H1 (cell line): ENCODE data around the gene JMJD8. TPM values are rescaled to one million over a fixed set of nuclear protein-coding genes. Genes with fewer than 3 reads are reported as not detected.

Experiments
- CREB1 ChIP-seq: IDR thresholded peaks from 2 replicates; pipeline ENCODE4 v1.6.1; 2012; ENCODE audit warnings: inconsistent platforms
- JUND ChIP-seq: IDR thresholded peaks from 2 replicates; pipeline ENCODE4 v1.6.1; 2011; ENCODE audit warnings: mild to moderate bottlenecking, improper control_type of control experiment, low read length
- KDM4A ChIP-seq: IDR thresholded peaks from one replicate; pipeline ENCODE4 v1.7.1; 2012; ENCODE audit warnings: low read depth, mild to moderate bottlenecking, moderate library complexity, low read length, inconsistent platforms; ENCODE audit not compliant: severe bottlenecking
- KDM5A ChIP-seq: fragments of 200-600 bp; IDR thresholded peaks from 2 replicates; pipeline ENCODE4 v1.7.1; 2012; ENCODE audit warnings: mild to moderate bottlenecking, low read length, inconsistent platforms, mixed read lengths
- NANOG ChIP-seq: IDR thresholded peaks from 2 replicates; pipeline ENCODE4 v1.6.1; 2011; ENCODE audit warnings: low read length, low read depth, mild to moderate bottlenecking, inconsistent platforms; ENCODE audit not compliant: insufficient read depth, poor library complexity, severe bottlenecking
- PHF8 ChIP-seq: fragments of 200-600 bp; sonication (generic); conservative IDR thresholded peaks from 2 replicates; pipeline ENCODE4 v1.7.1; 2012; ENCODE audit warnings: low read depth, mild to moderate bottlenecking, inconsistent platforms, low read length, moderate library complexity
- POLR2AphosphoS5 ChIP-seq: IDR thresholded peaks from 2 replicates; pipeline ENCODE4 v1.6.1; 2011; ENCODE audit warnings: low read depth, low read length
- polyA plus RNA-seq, 7 experiments: library from polyadenylated mRNA; depleted of rRNA in 3 of 7; stranded (reverse) in 5 of 7; unstranded in 2 of 7; fragments of >200 nt in 5 of 7; fragments of 200-250 nt in 2 of 7; gene quantifications; 1 replicate in 5 of 7; 2 replicates in 1 of 7; 4 replicates in 1 of 7; pipeline versions ENCODE4 v1.2.1 to v1.2.3, GENCODE V29; 2011 to 2013; ENCODE audit warnings: missing spikeins in 2 of 7, mixed read lengths in 2 of 7
- total RNA-seq: library from RNA; stranded (reverse); fragmentation: NEBNext Ultra II Directional; extraction: Animal tissue kit (Norgen Biotek cat#: 25700); gene quantifications from 2 replicates; pipeline ENCODE4 v1.2.1, GENCODE V29; 2021
- TF ChIP-seq, protein P1 (sequence below): fragments of 300-600 bp; sonication (generic); IDR thresholded peaks from 2 replicates; pipeline ENCODE4 v1.7.1; 2012; ENCODE audit warnings: low read length, moderate library complexity, mild to moderate bottlenecking, inconsistent platforms; ENCODE audit not compliant: insufficient replicate concordance
- TF ChIP-seq, protein P2 (sequence below): IDR thresholded peaks from 2 replicates; pipeline ENCODE4 v1.6.1; 2012; ENCODE audit warnings: inconsistent platforms
- TF ChIP-seq, protein P3 (sequence below): IDR thresholded peaks from 2 replicates; pipeline ENCODE4 v1.6.1; 2011; ENCODE audit warnings: low read depth, mild to moderate bottlenecking, low read length; ENCODE audit not compliant: insufficient read depth

JMJD8 gene
- total and polyA plus RNA-seq, 2 of the 8 experiments (the other 6 are each of a cell fraction or from before 2014, with no cell fraction given): 46.4 to 87.4 TPM

DNA sequence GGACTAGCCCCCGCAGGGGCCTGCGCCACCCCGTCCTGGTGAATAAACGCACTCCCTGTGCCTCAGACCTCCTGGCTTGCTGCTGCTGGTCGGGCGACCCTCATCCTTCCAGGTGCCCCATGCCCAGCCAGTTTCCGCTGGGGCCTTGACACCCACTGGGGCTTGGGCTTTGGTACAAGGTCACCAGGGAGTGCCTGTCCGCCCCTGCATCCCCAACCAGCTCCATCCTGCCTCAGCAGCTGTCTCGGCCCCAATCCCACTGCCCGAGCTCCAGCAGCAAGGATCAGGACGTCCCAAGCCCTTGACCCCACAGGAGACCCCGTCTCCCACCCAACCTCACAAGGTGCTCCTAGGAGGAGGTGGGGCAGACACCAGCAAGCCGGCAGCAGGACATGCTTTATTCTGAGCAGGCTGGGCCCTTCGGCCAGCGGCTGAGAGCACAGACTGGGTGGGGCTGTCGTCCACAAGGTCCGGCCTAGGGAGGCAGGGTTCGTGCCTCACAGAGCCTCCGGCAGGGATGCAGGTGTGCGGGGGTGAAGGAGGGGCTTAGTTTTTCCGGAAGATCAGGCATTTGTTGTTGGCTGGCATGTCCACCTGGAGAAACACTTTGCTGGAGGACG is 50.0 kb downstream of the JMJD8 start (continued):
- TF ChIP-seq, protein P1, sequence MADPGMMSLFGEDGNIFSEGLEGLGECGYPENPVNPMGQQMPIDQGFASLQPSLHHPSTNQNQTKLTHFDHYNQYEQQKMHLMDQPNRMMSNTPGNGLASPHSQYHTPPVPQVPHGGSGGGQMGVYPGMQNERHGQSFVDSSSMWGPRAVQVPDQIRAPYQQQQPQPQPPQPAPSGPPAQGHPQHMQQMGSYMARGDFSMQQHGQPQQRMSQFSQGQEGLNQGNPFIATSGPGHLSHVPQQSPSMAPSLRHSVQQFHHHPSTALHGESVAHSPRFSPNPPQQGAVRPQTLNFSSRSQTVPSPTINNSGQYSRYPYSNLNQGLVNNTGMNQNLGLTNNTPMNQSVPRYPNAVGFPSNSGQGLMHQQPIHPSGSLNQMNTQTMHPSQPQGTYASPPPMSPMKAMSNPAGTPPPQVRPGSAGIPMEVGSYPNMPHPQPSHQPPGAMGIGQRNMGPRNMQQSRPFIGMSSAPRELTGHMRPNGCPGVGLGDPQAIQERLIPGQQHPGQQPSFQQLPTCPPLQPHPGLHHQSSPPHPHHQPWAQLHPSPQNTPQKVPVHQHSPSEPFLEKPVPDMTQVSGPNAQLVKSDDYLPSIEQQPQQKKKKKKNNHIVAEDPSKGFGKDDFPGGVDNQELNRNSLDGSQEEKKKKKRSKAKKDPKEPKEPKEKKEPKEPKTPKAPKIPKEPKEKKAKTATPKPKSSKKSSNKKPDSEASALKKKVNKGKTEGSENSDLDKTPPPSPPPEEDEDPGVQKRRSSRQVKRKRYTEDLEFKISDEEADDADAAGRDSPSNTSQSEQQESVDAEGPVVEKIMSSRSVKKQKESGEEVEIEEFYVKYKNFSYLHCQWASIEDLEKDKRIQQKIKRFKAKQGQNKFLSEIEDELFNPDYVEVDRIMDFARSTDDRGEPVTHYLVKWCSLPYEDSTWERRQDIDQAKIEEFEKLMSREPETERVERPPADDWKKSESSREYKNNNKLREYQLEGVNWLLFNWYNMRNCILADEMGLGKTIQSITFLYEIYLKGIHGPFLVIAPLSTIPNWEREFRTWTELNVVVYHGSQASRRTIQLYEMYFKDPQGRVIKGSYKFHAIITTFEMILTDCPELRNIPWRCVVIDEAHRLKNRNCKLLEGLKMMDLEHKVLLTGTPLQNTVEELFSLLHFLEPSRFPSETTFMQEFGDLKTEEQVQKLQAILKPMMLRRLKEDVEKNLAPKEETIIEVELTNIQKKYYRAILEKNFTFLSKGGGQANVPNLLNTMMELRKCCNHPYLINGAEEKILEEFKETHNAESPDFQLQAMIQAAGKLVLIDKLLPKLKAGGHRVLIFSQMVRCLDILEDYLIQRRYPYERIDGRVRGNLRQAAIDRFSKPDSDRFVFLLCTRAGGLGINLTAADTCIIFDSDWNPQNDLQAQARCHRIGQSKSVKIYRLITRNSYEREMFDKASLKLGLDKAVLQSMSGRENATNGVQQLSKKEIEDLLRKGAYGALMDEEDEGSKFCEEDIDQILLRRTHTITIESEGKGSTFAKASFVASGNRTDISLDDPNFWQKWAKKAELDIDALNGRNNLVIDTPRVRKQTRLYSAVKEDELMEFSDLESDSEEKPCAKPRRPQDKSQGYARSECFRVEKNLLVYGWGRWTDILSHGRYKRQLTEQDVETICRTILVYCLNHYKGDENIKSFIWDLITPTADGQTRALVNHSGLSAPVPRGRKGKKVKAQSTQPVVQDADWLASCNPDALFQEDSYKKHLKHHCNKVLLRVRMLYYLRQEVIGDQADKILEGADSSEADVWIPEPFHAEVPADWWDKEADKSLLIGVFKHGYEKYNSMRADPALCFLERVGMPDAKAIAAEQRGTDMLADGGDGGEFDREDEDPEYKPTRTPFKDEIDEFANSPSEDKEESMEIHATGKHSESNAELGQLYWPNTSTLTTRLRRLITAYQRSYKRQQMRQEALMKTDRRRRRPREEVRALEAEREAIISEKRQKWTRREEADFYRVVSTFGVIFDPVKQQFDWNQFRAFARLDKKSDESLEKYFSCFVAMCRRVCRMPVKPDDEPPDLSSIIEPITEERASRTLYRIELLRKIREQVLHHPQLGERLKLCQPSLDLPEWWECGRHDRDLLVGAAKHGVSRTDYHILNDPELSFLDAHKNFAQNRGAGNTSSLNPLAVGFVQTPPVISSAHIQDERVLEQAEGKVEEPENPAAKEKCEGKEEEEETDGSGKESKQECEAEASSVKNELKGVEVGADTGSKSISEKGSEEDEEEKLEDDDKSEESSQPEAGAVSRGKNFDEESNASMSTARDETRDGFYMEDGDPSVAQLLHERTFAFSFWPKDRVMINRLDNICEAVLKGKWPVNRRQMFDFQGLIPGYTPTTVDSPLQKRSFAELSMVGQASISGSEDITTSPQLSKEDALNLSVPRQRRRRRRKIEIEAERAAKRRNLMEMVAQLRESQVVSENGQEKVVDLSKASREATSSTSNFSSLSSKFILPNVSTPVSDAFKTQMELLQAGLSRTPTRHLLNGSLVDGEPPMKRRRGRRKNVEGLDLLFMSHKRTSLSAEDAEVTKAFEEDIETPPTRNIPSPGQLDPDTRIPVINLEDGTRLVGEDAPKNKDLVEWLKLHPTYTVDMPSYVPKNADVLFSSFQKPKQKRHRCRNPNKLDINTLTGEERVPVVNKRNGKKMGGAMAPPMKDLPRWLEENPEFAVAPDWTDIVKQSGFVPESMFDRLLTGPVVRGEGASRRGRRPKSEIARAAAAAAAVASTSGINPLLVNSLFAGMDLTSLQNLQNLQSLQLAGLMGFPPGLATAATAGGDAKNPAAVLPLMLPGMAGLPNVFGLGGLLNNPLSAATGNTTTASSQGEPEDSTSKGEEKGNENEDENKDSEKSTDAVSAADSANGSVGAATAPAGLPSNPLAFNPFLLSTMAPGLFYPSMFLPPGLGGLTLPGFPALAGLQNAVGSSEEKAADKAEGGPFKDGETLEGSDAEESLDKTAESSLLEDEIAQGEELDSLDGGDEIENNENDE: no peak
- TF ChIP-seq KDM4A (no peak), NANOG (no peak), KDM5A (no peak), CREB1 (no peak), JUND (no peak), PHF8 (no peak), POLR2AphosphoS5 (no peak)
- TF ChIP-seq, protein P2, sequence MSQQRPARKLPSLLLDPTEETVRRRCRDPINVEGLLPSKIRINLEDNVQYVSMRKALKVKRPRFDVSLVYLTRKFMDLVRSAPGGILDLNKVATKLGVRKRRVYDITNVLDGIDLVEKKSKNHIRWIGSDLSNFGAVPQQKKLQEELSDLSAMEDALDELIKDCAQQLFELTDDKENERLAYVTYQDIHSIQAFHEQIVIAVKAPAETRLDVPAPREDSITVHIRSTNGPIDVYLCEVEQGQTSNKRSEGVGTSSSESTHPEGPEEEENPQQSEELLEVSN: no peak
- TF ChIP-seq, protein P3, sequence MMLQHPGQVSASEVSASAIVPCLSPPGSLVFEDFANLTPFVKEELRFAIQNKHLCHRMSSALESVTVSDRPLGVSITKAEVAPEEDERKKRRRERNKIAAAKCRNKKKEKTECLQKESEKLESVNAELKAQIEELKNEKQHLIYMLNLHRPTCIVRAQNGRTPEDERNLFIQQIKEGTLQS: no peak
